Thyroid gland (tissue), 4 donors: ENCODE measurements around the gene APLF. TPM values are rescaled to one million over a fixed set of nuclear protein-coding genes. Genes with fewer than 3 reads are reported as not detected.

Source experiments
- DNase-seq, 2 donors: peaks; one replicate each; pipeline ENCODE4 v3.0.0-alpha.2; 2019
- H3K27ac ChIP-seq, 3 donors: fragments of 200-600 bp; sonication (generic); 1 replicate in 2 of 3; 2 replicates in 1 of 3; pipeline ENCODE4 v1.5.1; 2016 to 2019; ENCODE audit warnings: mild to moderate bottlenecking in 1 of 3, moderate library complexity in 1 of 3
- H3K27me3 ChIP-seq: fragments of 200-600 bp; sonication (generic); one replicate; pipeline ENCODE4 v1.5.1; 2019
- H3K36me3 ChIP-seq, 2 donors: fragments of 200-600 bp; sonication (generic); one replicate each; pipeline ENCODE4 v1.5.1; 2016 to 2019
- H3K4me1 ChIP-seq, 2 donors: fragments of 200-600 bp; sonication (generic); one replicate each; pipeline ENCODE4 v1.5.1; 2017 to 2019
- H3K4me3 ChIP-seq, 3 donors: fragments of 200-600 bp; sonication (generic); replicated peaks in 1 of 3; 1 replicate in 2 of 3; 2 replicates in 1 of 3; pipeline ENCODE4 v1.5.1; 2016; ENCODE audit warnings: mild to moderate bottlenecking in 1 of 3
- H3K9me3 ChIP-seq: fragments of 200-600 bp; sonication (generic); one replicate; pipeline ENCODE4 v1.5.1; 2017
- POLR2A ChIP-seq, 2 donors: fragments of 450-650 bp; IDR thresholded peaks; one replicate each; pipeline ENCODE4 v1.6.1; 2017; ENCODE audit warnings: antibody characterized with exemption in 2 of 2, mild to moderate bottlenecking in 2 of 2, moderate library complexity in 1 of 2
- WGBS, 2 donors: methylation state at CpG; one replicate each; pipeline ENCODE4 v1.1.5; 2017; 5-methylcytosine and 5-hydroxymethylcytosine counted together
- intact Hi-C: fragments of 100-400 bp; cut with DNase I; formaldehyde crosslinking; loops from one replicate; pipeline ENCODE4 v1.15.1; 2023
- total RNA-seq, 4 donors: library from RNA; depleted of rRNA; stranded (reverse); fragments of >200 nt; gene quantifications; one replicate each; pipeline ENCODE4 v1.2.3, GENCODE V29; 2016
- TF ChIP-seq, protein P1 (sequence below), 6 experiments: fragments of 200-600 bp in 3 of 6; fragments of 450-650 bp in 3 of 6; sonication (generic) in 3 of 6; IDR thresholded peaks; one replicate each; pipeline ENCODE4 v1.5.1; 2016 to 2019; ENCODE audit warnings: antibody characterized with exemption in 6 of 6, mild to moderate bottlenecking in 2 of 6, inconsistent platforms in 1 of 6, moderate library complexity in 1 of 6

The APLF gene
- total RNA-seq, 4 donors from 2014 or later, result 8.7 to 12.9 (median 9.6) TPM

GRCh38 chr2:68562934-68563333 lies 95.5 kb downstream of the APLF start:
- Histone ChIP-seq H3K27ac (no peak overlapping the region), H3K9me3 (no peaks in the 10 kb centered on the region), H3K4me3 (no peak overlapping the region), H3K27me3 (no peaks in the 10 kb centered on the region), H3K4me1 (no peaks in the 10 kb centered on the region), H3K36me3 (no peaks in the 10 kb centered on the region)
- no peak for DNase-seq
- intact Hi-C loops, result no loop called here
- 95 to 98% methylated on average over 2 of the region's 2 CpGs for WGBS, 2 donors
- TF ChIP-seq, protein P1, sequence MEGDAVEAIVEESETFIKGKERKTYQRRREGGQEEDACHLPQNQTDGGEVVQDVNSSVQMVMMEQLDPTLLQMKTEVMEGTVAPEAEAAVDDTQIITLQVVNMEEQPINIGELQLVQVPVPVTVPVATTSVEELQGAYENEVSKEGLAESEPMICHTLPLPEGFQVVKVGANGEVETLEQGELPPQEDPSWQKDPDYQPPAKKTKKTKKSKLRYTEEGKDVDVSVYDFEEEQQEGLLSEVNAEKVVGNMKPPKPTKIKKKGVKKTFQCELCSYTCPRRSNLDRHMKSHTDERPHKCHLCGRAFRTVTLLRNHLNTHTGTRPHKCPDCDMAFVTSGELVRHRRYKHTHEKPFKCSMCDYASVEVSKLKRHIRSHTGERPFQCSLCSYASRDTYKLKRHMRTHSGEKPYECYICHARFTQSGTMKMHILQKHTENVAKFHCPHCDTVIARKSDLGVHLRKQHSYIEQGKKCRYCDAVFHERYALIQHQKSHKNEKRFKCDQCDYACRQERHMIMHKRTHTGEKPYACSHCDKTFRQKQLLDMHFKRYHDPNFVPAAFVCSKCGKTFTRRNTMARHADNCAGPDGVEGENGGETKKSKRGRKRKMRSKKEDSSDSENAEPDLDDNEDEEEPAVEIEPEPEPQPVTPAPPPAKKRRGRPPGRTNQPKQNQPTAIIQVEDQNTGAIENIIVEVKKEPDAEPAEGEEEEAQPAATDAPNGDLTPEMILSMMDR (IDR thresholded peaks at IDR 0.05), result no peak
- TF ChIP-seq POLR2A (IDR thresholded peaks at IDR 0.05), result no peak

- Histone ChIP-seq H3K36me3 (no peaks in the 10 kb centered on the region), H3K4me3 (no peak overlapping the region), H3K4me1 (no peaks in the 10 kb centered on the region), H3K27ac (no peak overlapping the region), H3K27me3 (no peaks in the 10 kb centered on the region), H3K9me3 (no peaks in the 10 kb centered on the region)
- TF ChIP-seq, protein P1 (IDR thresholded peaks at IDR 0.05), result no peak
- TF ChIP-seq POLR2A (IDR thresholded peaks at IDR 0.05), result no peak
- WGBS, 2 donors, result 92 to 95% methylated on average over 2 of the region's 2 CpGs
- no peak for DNase-seq
- intact Hi-C loops, result no loop called here
Observed at GRCh38 chr2:68564426-68564825, 97.0 kb downstream of the APLF start.

GRCh38 chr2:68565273-68565672 lies 97.9 kb downstream of the APLF start:
- Histone ChIP-seq H3K4me3 (no peak overlapping the region), H3K27ac (no peak overlapping the region), H3K9me3 (no peaks in the 10 kb centered on the region), H3K4me1 (no peaks in the 10 kb centered on the region), H3K36me3 (no peaks in the 10 kb centered on the region), H3K27me3 (no peaks in the 10 kb centered on the region)
- intact Hi-C loops, result no loop called here
- no peak for DNase-seq
- TF ChIP-seq, protein P1 (IDR thresholded peaks at IDR 0.05), result no peak
- TF ChIP-seq POLR2A (IDR thresholded peaks at IDR 0.05), result no peak

DNA sequence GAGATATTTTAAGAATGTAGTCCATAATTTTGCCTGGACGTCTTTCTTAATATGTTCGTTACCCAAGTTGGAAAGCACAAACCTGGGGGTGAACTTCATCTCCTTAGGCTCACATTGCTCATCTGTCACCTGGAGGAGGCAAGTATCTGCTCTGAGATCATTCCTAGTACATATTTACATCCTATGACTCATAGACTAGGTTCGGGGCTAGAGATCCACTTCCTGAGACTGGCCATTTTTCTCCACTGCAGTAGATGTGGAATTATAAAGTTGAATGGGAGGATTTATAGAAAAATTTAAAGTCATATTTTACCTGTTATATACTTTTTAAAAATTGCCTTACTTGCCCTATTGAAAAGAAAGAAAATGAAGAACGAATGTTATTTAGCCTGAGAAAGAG lies 98.5 kb downstream of the APLF start:
- Histone ChIP-seq H3K27ac (no peak overlapping the region), H3K4me3 (no peak overlapping the region), H3K27me3 (no peaks in the 10 kb centered on the region)

GRCh38 chr2:68566362-68566761 lies 99.0 kb downstream of the APLF start:
- no peaks in the 10 kb centered on the region for H3K27me3 ChIP-seq
- H3K4me3 ChIP-seq, result no peak overlapping the region
- no peaks in the 10 kb centered on the region for H3K36me3 ChIP-seq
- H3K27ac ChIP-seq, result no peak overlapping the region
- intact Hi-C loops, result no loop called here
- no peak for DNase-seq
- TF ChIP-seq, protein P1 (IDR thresholded peaks at IDR 0.05), result no peak
- TF ChIP-seq POLR2A (IDR thresholded peaks at IDR 0.05), result no peak
- WGBS, 2 donors, result 90 to 93% methylated on average over 3 of the region's 3 CpGs
- no peaks in the 10 kb centered on the region for H3K9me3 ChIP-seq
- H3K4me1 ChIP-seq, result no peaks in the 10 kb centered on the region

More for the DNA sequence above, 98.5 kb downstream of the APLF start:
- intact Hi-C loops, result no loop called here
- 88 to 90% methylated on average over 4 of the region's 4 CpGs for whole genome bisulfite sequencing, 2 donors
- Histone ChIP-seq H3K36me3 (no peaks in the 10 kb centered on the region), H3K4me1 (no peaks in the 10 kb centered on the region), H3K9me3 (no peaks in the 10 kb centered on the region)
- TF ChIP-seq, protein P1 (IDR thresholded peaks at IDR 0.05), result no peak
- TF ChIP-seq POLR2A (IDR thresholded peaks at IDR 0.05), result no peak
- no peak for DNase-seq
